Esophagus muscularis mucosa (tissue), 4 donors: ENCODE data around the gene DGCR2. TPM values are rescaled to one million over a fixed set of nuclear protein-coding genes. Genes with fewer than 3 reads are reported as not detected.

Experiments used
- DNase-seq: peaks from one replicate; pipeline ENCODE4 v3.0.0-alpha.2; 2017; ENCODE audit errors: extremely low spot score
- H3K27ac ChIP-seq, 4 donors: fragments of 200-600 bp; sonication (generic); replicated peaks in 1 of 4; 1 replicate in 3 of 4; 2 replicates in 1 of 4; pipeline ENCODE4 v1.5.1; 2016 to 2019; ENCODE audit warnings: mild to moderate bottlenecking in 1 of 4
- H3K27me3 ChIP-seq, 4 donors: fragments of 200-600 bp; sonication (generic); one replicate each; pipeline versions ENCODE4 v1.5.1 to v1.6.0; 2016 to 2019
- H3K36me3 ChIP-seq, 4 donors: fragments of 200-600 bp; sonication (generic); one replicate each; pipeline ENCODE4 v1.5.1; 2016 to 2019
- H3K4me1 ChIP-seq, 4 donors: fragments of 200-600 bp; sonication (generic); one replicate each; pipeline ENCODE4 v1.5.1; 2016 to 2019
- H3K4me3 ChIP-seq, 4 donors: fragments of 200-600 bp; sonication (generic); 1 replicate in 2 of 4; 2 replicates in 2 of 4; pipeline ENCODE4 v1.5.1; 2016 to 2019; ENCODE audit warnings: mild to moderate bottlenecking in 4 of 4, moderate library complexity in 1 of 4
- H3K9me3 ChIP-seq, 4 donors: fragments of 200-600 bp; sonication (generic); 1 replicate in 3 of 4; 2 replicates in 1 of 4; pipeline ENCODE4 v1.5.1; 2016 to 2019
- EP300 ChIP-seq: sonication (generic); formaldehyde crosslinking; IDR thresholded peaks from one replicate; pipeline ENCODE4 v1.6.1; 2017; ENCODE audit warnings: antibody characterized with exemption
- POLR2A ChIP-seq: fragments of 450-650 bp; IDR thresholded peaks from one replicate; pipeline ENCODE4 v1.6.1; 2017; ENCODE audit warnings: antibody characterized with exemption, moderate library complexity, mild to moderate bottlenecking, low read depth
- POLR2AphosphoS5 ChIP-seq, 2 donors: sonication (generic); formaldehyde crosslinking; IDR thresholded peaks; one replicate each; pipeline ENCODE4 v1.6.1; 2017; ENCODE audit warnings: antibody characterized with exemption in 2 of 2
- WGBS: methylation state at CpG from one replicate; pipeline ENCODE4 v1.1.5; 2018; 5-methylcytosine and 5-hydroxymethylcytosine counted together
- intact Hi-C: fragments of 100-400 bp; cut with DNase I; formaldehyde crosslinking; loops from one replicate; pipeline ENCODE4 v1.15.1; 2023
- total RNA-seq, 4 donors: library from RNA; depleted of rRNA; stranded (reverse); fragments of >200 nt; gene quantifications; one replicate each; pipeline versions ENCODE4 v1.1.0 to v1.2.1, GENCODE V29; 2016
- TF ChIP-seq, protein P1 (sequence below), 3 experiments: fragments of 200-600 bp in 2 of 3; fragments of 450-650 bp in 1 of 3; sonication (generic) in 2 of 3; IDR thresholded peaks; one replicate each; pipeline ENCODE4 v1.5.1; 2017 to 2019; ENCODE audit warnings: antibody characterized with exemption in 3 of 3, mild to moderate bottlenecking in 2 of 3, moderate library complexity in 1 of 3

The DGCR2 gene
- total RNA-seq, 4 donors from 2014 or later: 45.7 to 79.6 (median 65.4) TPM

DNA sequence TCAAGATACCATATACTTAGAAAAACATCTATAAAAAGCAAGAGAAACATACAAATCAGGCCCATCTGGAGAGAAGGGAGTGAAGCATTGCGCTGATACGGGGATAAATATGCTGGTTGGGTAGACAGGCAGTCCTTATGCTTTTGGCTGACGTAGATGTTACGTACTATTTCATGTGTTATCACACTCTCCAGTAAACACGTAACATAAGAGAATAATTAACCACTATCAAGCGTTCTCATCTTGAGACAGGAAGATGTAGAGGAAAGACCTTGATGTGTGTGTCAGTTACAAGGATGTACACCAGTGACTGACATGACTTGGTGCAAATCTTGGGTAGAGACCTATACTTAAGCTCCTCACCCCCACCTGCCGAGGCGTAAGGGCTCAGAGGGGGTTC lies 99.5 kb downstream of the DGCR2 start:
- H3K4me3 ChIP-seq: no peak overlapping the region
- H3K36me3 ChIP-seq: no peaks in the 10 kb centered on the region
- no peaks in the 10 kb centered on the region for H3K9me3 ChIP-seq
- peaks cover 0 to 72% (median 0%) of the 10 kb centered on the region in 4 donors for H3K27me3 ChIP-seq
- intact Hi-C loops: no loop called here
- H3K4me1 ChIP-seq: no peaks in the 10 kb centered on the region
- no peak for TF ChIP-seq EP300
- TF ChIP-seq, protein P1, sequence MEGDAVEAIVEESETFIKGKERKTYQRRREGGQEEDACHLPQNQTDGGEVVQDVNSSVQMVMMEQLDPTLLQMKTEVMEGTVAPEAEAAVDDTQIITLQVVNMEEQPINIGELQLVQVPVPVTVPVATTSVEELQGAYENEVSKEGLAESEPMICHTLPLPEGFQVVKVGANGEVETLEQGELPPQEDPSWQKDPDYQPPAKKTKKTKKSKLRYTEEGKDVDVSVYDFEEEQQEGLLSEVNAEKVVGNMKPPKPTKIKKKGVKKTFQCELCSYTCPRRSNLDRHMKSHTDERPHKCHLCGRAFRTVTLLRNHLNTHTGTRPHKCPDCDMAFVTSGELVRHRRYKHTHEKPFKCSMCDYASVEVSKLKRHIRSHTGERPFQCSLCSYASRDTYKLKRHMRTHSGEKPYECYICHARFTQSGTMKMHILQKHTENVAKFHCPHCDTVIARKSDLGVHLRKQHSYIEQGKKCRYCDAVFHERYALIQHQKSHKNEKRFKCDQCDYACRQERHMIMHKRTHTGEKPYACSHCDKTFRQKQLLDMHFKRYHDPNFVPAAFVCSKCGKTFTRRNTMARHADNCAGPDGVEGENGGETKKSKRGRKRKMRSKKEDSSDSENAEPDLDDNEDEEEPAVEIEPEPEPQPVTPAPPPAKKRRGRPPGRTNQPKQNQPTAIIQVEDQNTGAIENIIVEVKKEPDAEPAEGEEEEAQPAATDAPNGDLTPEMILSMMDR (IDR thresholded peaks at IDR 0.05): no peak
- no peak for TF ChIP-seq POLR2A
- no peak for TF ChIP-seq POLR2AphosphoS5 (IDR thresholded peaks at IDR 0.05)
- H3K27ac ChIP-seq: no peak overlapping the region
- 82% methylated on average over 8 of the region's 8 CpGs for WGBS
- no peak for DNase-seq

DNA sequence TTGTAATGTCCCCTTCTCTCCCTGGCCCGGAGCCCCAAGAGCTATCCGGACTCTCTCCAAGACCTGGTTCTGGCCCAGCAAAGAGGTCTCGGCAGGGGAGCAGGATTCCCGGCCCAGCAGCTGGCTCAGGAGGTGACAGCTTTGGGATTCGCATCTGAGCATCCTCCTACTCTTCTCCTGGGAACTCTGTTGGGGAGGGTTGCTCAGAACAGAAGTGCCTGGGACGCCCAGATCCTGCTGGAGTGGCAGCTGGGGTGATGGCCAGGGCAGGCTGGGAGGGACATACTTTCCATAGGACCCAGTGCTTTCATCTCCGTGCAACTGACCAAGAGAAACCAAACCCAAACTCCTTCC lies 102.6 kb downstream of the DGCR2 start:
- TF ChIP-seq, protein P1 (IDR thresholded peaks at IDR 0.05): no peak
- no peak for TF ChIP-seq EP300
- no peak for TF ChIP-seq POLR2AphosphoS5 (IDR thresholded peaks at IDR 0.05)
- no peak for TF ChIP-seq POLR2A
- no peak overlapping the region for H3K27ac ChIP-seq
- H3K27me3 ChIP-seq: peaks cover 0 to 69% (median 0%) of the 10 kb centered on the region in 4 donors

DNA sequence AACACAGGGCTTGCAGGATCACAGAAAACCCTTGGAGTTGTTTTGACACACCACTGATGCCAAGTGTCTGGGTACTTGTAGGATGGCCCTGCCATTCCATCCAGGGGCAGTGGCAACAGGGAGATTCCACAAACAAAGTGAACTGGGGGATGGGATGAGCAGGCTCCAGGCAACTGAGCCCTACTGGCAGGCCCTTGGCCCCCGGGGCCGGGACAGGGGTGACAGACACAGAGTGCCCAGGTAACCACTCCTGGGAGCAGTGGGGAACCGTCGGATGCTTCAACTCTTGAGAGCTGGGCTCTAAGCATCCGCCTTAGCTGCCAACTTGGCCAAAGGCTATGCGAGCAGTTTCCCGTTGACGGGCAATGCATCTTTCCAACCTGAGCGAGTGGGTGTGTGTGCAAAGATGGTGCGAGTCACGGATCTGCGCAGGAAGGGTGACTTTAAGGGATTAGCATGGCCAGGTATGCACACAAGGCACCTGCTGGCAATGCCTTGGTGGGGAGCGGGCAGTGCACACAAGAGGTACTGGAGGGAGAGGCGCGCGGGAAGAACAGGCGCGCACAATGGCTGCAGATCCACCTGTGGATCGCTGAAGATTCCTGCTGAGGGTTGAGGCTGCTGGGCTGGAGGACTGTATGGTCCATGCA lies 103.1 kb downstream of the DGCR2 start:
- no peaks in the 10 kb centered on the region for H3K36me3 ChIP-seq
- WGBS: 94% methylated on average over 15 of the region's 19 CpGs
- DNase-seq: no peak
- no peaks in the 10 kb centered on the region for H3K4me1 ChIP-seq
- H3K27me3 ChIP-seq: peaks cover 0 to 65% (median 0%) of the 10 kb centered on the region in 4 donors
- no peaks in the 10 kb centered on the region for H3K9me3 ChIP-seq
- intact Hi-C loops: no loop called here
- TF ChIP-seq EP300 (no peak), POLR2A (no peak), POLR2AphosphoS5 (IDR thresholded peaks at IDR 0.05) (no peak)
- TF ChIP-seq, protein P1 (IDR thresholded peaks at IDR 0.05): no peak
- H3K27ac ChIP-seq: no peak overlapping the region
- no peak overlapping the region for H3K4me3 ChIP-seq

More for the DNA sequence above, 102.6 kb downstream of the DGCR2 start:
- Histone ChIP-seq H3K4me3 (no peak overlapping the region), H3K4me1 (no peaks in the 10 kb centered on the region), H3K9me3 (no peaks in the 10 kb centered on the region), H3K36me3 (no peaks in the 10 kb centered on the region)
- intact Hi-C loops: no loop called here
- DNase-seq: no peak
- 52% methylated on average over 6 of the region's 7 CpGs for WGBS

DNA sequence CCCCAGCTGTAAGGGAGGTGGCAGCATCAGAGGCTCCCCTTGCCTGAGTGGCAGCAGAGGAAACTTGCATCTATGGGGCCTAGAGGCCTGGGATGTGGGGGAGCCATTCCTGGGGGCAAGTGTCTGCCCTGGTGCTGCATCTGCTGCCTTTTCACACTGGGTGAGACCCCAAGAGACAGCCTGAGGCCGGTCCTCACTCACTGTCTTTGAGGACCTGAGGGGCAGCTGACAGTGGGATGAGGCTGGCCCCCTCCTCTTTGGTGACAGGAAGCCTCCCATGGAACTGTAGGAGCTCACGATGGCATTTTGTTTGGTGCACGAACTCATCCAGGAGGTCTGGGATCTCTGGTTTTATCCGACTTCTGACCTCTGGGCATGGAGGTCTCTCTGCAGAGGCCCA lies 104.0 kb downstream of the DGCR2 start:
- H3K4me3 ChIP-seq: no peak overlapping the region
- H3K9me3 ChIP-seq: no peaks in the 10 kb centered on the region
- intact Hi-C loops: no loop called here
- WGBS: 96% methylated on average over 4 of the region's 4 CpGs
- peaks cover 0 to 56% (median 0%) of the 10 kb centered on the region in 4 donors for H3K27me3 ChIP-seq
- H3K27ac ChIP-seq: no peak overlapping the region
- no peaks in the 10 kb centered on the region for H3K4me1 ChIP-seq
- no peak for TF ChIP-seq POLR2AphosphoS5 (IDR thresholded peaks at IDR 0.05)
- TF ChIP-seq EP300: no peak
- TF ChIP-seq, protein P1 (IDR thresholded peaks at IDR 0.05): no peak
- TF ChIP-seq POLR2A: no peak
- H3K36me3 ChIP-seq: no peaks in the 10 kb centered on the region
- no peak for DNase-seq
